Measurements from ENCODE around the gene ANTXR1.

The ANTXR1 gene

DNA sequence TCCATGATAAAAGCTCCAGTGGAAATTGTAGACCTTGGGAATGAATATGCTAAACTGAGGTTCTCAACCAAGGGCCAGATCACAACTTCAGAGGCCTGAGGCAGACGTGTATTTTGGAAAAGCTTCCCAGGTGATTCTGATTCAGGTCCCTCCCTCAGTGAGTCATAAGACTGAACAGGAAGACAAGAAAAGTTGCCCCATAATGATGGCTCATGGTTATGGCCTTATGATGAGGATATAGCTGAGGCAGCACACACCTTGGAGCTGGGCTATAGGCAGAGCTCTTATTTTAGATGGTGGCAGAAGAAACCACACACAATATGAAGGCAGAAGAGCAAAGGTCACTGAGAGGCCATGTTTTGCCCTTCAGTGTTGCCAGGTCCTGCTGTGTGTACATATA, 9.6 kb downstream of the ANTXR1 start:
- H3K27me3 ChIP-seq (ENCODE audit: control insufficient read depth in 1 of 2, insufficient read depth in 2 of 2, low read length in 2 of 2) = no peaks in the 10 kb centered on the region

DNA sequence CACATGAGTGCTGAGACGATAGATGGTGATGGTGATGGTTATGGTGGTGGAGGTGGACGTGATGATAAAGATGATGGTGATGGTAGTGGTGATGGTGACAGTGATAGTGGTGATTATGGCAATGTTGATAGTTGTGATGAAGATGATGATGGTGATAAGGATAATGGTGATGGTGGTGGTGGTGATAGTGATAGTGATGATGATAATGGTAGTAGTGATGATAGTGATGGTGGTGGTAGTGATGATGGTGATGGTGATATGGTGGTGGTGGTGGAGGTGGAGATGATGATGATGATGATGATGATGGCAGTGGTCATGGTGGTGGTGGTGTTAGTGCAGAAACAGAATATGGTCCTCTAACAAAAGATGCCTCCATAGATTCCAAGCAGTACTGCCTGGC, 10.3 kb downstream of the ANTXR1 start:
- Histone ChIP-seq H3K9ac (ENCODE audit: low read length) (no peak overlapping the region), H3K4me1 (ENCODE audit: insufficient read depth, low read length) (peaks cover 58% of the 10 kb centered on the region), H3K27ac (ENCODE audit: low read depth, low read length) (no peak overlapping the region), H3K36me3 (ENCODE audit: insufficient read depth, low read length) (no peaks in the 10 kb centered on the region), H3K9me3 (ENCODE audit: low read length) (no peaks in the 10 kb centered on the region), H3K27me3 (ENCODE audit: control insufficient read depth in 1 of 2, insufficient read depth in 2 of 2, low read length in 2 of 2) (no peaks in the 10 kb centered on the region), H3K4me3 (ENCODE audit: low read depth in 1 of 2, low read length in 2 of 2) (no peak overlapping the region)

More for the DNA sequence above, 9.6 kb downstream of the ANTXR1 start:
- no peak overlapping the region for H3K27ac ChIP-seq (ENCODE audit: low read depth, low read length)
- H3K4me1 ChIP-seq (ENCODE audit: insufficient read depth, low read length) = peaks cover 64% of the 10 kb centered on the region
- no peak overlapping the region for H3K4me3 ChIP-seq (ENCODE audit: low read depth in 1 of 2, low read length in 2 of 2)
- H3K9ac ChIP-seq (ENCODE audit: low read length) = no peak overlapping the region
- H3K36me3 ChIP-seq (ENCODE audit: insufficient read depth, low read length) = no peaks in the 10 kb centered on the region
- H3K9me3 ChIP-seq (ENCODE audit: low read length) = no peaks in the 10 kb centered on the region

GRCh38 chr2:69026026-69026425, 13.0 kb downstream of the ANTXR1 start:
- no peak overlapping the region for H3K4me3 ChIP-seq (ENCODE audit: low read depth in 1 of 2, low read length in 2 of 2)
- H3K36me3 ChIP-seq (ENCODE audit: insufficient read depth, low read length) = no peaks in the 10 kb centered on the region
- H3K27ac ChIP-seq (ENCODE audit: low read depth, low read length) = no peak overlapping the region
- H3K9ac ChIP-seq (ENCODE audit: low read length) = no peak overlapping the region
- H3K9me3 ChIP-seq (ENCODE audit: low read length) = no peaks in the 10 kb centered on the region
- no peaks in the 10 kb centered on the region for H3K27me3 ChIP-seq (ENCODE audit: control insufficient read depth in 1 of 2, insufficient read depth in 2 of 2, low read length in 2 of 2)
- peaks cover 41% of the 10 kb centered on the region for H3K4me1 ChIP-seq (ENCODE audit: insufficient read depth, low read length)

DNA sequence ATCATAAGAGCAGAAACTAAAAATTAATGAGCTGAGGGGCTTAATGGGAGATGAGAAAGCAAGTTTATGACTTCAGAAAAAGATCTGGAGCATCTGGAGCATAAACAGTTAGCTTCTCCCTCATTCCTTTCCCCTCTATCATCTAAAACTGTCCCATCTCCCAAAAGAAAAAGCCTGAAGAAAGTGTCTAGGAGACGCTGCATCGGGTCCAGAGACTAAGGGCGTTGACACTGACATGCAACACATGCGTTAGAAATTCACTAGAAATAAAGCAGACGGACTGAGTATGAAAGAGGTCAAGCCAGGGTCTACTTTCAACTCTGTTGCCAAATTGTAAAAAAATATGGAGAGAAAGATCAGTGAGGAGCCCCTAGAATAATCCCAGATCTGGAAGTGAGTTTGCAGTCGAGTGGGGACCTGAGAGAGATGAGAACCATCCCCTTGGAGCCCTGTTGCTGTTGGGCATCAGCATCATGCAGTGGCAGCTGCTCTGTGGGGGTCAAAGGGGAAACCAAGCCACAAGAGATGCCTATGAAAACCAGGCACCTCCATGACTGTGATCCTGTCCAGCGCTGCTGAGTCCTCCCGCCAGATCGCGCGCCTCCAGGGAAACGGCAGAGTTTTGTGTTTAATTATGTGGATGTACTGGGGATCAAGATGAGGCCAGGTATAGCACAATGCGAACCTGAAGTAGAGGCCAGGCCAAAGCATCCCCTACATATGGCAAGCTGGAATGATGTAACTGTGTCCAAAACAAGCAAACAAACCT, 13.9 kb downstream of the ANTXR1 start:
- peaks cover 32% of the 10 kb centered on the region for H3K4me1 ChIP-seq (ENCODE audit: insufficient read depth, low read length)
- no peaks in the 10 kb centered on the region for H3K36me3 ChIP-seq (ENCODE audit: insufficient read depth, low read length)
- H3K4me3 ChIP-seq (ENCODE audit: low read depth in 1 of 2, low read length in 2 of 2) = no peak overlapping the region
- no peak overlapping the region for H3K9ac ChIP-seq (ENCODE audit: low read length)
- no peaks in the 10 kb centered on the region for H3K27me3 ChIP-seq (ENCODE audit: control insufficient read depth in 1 of 2, insufficient read depth in 2 of 2, low read length in 2 of 2)
- H3K27ac ChIP-seq (ENCODE audit: low read depth, low read length) = no peak overlapping the region
- no peaks in the 10 kb centered on the region for H3K9me3 ChIP-seq (ENCODE audit: low read length)

- Histone ChIP-seq H3K27ac (ENCODE audit: low read depth, low read length) (no peak overlapping the region), H3K27me3 (ENCODE audit: control insufficient read depth in 1 of 2, insufficient read depth in 2 of 2, low read length in 2 of 2) (no peaks in the 10 kb centered on the region), H3K9ac (ENCODE audit: low read length) (no peak overlapping the region), H3K9me3 (ENCODE audit: low read length) (no peaks in the 10 kb centered on the region), H3K4me3 (ENCODE audit: low read depth in 1 of 2, low read length in 2 of 2) (no peak overlapping the region), H3K36me3 (ENCODE audit: insufficient read depth, low read length) (no peaks in the 10 kb centered on the region), H3K4me1 (ENCODE audit: insufficient read depth, low read length) (peaks cover 25% of the 10 kb centered on the region)
These were observed 17.9 kb downstream of the ANTXR1 start for GRCh38 chr2:69030800-69031428.

- Histone ChIP-seq H3K27me3 (ENCODE audit: control insufficient read depth in 1 of 2, insufficient read depth in 2 of 2, low read length in 2 of 2) (no peaks in the 10 kb centered on the region), H3K27ac (ENCODE audit: low read depth, low read length) (no peak overlapping the region), H3K9ac (ENCODE audit: low read length) (no peak overlapping the region), H3K9me3 (ENCODE audit: low read length) (no peaks in the 10 kb centered on the region), H3K4me3 (ENCODE audit: low read depth in 1 of 2, low read length in 2 of 2) (no peak overlapping the region), H3K36me3 (ENCODE audit: insufficient read depth, low read length) (no peaks in the 10 kb centered on the region), H3K4me1 (ENCODE audit: insufficient read depth, low read length) (peaks cover 19% of the 10 kb centered on the region)
These were observed 18.5 kb downstream of the ANTXR1 start for GRCh38 chr2:69031466-69031865.

- Histone ChIP-seq H3K4me1 (ENCODE audit: insufficient read depth, low read length) (peaks cover 15% of the 10 kb centered on the region), H3K27me3 (ENCODE audit: control insufficient read depth in 1 of 2, insufficient read depth in 2 of 2, low read length in 2 of 2) (no peaks in the 10 kb centered on the region), H3K36me3 (ENCODE audit: insufficient read depth, low read length) (no peaks in the 10 kb centered on the region), H3K9ac (ENCODE audit: low read length) (no peak overlapping the region), H3K4me3 (ENCODE audit: low read depth in 1 of 2, low read length in 2 of 2) (no peak overlapping the region), H3K9me3 (ENCODE audit: low read length) (no peaks in the 10 kb centered on the region), H3K27ac (ENCODE audit: low read depth, low read length) (no peak overlapping the region)
These were observed 19.4 kb downstream of the ANTXR1 start for GRCh38 chr2:69032336-69032735.

DNA sequence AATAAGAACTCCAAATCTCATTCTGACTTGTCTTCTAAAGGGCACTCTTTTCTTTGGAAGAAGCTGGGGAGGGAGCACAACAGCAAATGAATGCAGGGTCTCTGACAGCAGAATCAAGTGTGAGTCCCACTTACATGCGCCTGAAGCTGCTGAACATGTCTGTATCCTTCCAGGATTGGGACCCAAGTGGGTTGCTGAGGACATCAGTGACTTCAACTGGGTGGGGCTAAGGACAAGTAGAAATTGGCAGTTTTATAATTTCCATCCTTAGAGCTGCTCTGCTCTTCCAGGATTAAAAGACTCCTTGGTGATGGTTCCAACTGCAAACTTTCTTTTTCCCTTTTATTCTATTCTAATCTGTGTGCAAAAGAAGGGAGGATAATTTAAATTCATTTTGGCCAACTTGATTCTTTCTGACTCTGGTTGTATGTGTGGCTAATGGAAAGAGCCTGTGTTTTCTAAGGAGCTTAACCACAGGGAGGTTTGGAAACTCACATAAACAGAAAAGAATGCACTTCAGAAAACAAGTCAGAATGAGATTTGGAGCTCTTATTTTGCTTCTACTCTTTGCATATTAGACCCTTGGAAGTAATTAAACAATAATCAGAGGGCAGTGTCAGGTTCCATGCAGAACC, 20.6 kb downstream of the ANTXR1 start:
- Histone ChIP-seq H3K27me3 (ENCODE audit: control insufficient read depth in 1 of 2, insufficient read depth in 2 of 2, low read length in 2 of 2) (no peaks in the 10 kb centered on the region), H3K4me1 (ENCODE audit: insufficient read depth, low read length) (peaks cover 15% of the 10 kb centered on the region), H3K36me3 (ENCODE audit: insufficient read depth, low read length) (no peaks in the 10 kb centered on the region), H3K9me3 (ENCODE audit: low read length) (no peaks in the 10 kb centered on the region), H3K4me3 (ENCODE audit: low read depth in 1 of 2, low read length in 2 of 2) (no peak overlapping the region), H3K27ac (ENCODE audit: low read depth, low read length) (no peak overlapping the region), H3K9ac (ENCODE audit: low read length) (no peak overlapping the region)

- Histone ChIP-seq H3K36me3 (ENCODE audit: insufficient read depth, low read length) (no peaks in the 10 kb centered on the region), H3K9me3 (ENCODE audit: low read length) (no peaks in the 10 kb centered on the region)
These were observed 21.1 kb downstream of the ANTXR1 start for GRCh38 chr2:69034122-69034521.

GRCh38 chr2:69034845-69035244, 21.9 kb downstream of the ANTXR1 start:
- Histone ChIP-seq H3K27ac (ENCODE audit: low read depth, low read length) (no peak overlapping the region), H3K36me3 (ENCODE audit: insufficient read depth, low read length) (no peaks in the 10 kb centered on the region), H3K27me3 (ENCODE audit: control insufficient read depth in 1 of 2, insufficient read depth in 2 of 2, low read length in 2 of 2) (no peaks in the 10 kb centered on the region), H3K9me3 (ENCODE audit: low read length) (no peaks in the 10 kb centered on the region), H3K4me1 (ENCODE audit: insufficient read depth, low read length) (peaks cover 15% of the 10 kb centered on the region), H3K4me3 (ENCODE audit: low read depth in 1 of 2, low read length in 2 of 2) (no peak overlapping the region), H3K9ac (ENCODE audit: low read length) (no peak overlapping the region)

More at GRCh38 chr2:69034122-69034521, 21.1 kb downstream of the ANTXR1 start:
- H3K4me1 ChIP-seq (ENCODE audit: insufficient read depth, low read length) = peaks cover 15% of the 10 kb centered on the region
- no peaks in the 10 kb centered on the region for H3K27me3 ChIP-seq (ENCODE audit: control insufficient read depth in 1 of 2, insufficient read depth in 2 of 2, low read length in 2 of 2)
- no peak overlapping the region for H3K27ac ChIP-seq (ENCODE audit: low read depth, low read length)
- no peak overlapping the region for H3K9ac ChIP-seq (ENCODE audit: low read length)
- H3K4me3 ChIP-seq (ENCODE audit: low read depth in 1 of 2, low read length in 2 of 2) = no peak overlapping the region

DNA sequence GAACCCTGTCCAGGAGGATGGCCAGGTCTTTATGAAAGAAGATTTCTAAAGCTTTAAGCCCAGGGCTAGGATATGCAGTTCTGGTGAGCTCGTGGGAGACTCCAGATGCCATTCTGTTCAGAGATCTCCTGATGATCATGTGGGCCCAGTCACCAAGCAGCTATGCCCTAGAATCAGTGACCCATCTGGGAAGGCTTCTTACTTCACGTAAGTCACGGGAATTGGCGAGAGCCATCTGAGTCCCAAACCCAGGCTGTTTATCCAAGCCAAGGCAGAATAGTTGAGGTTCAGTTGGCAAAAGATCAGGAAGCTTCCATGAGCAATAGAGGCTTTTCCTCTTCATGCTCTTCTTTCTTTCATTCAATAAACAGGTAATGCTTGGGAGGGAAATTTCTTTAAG, 23.9 kb downstream of the ANTXR1 start:
- Histone ChIP-seq H3K4me1 (ENCODE audit: insufficient read depth, low read length) (peaks cover 15% of the 10 kb centered on the region), H3K27me3 (ENCODE audit: control insufficient read depth in 1 of 2, insufficient read depth in 2 of 2, low read length in 2 of 2) (no peaks in the 10 kb centered on the region), H3K36me3 (ENCODE audit: insufficient read depth, low read length) (peaks cover 6% of the 10 kb centered on the region), H3K4me3 (ENCODE audit: low read depth in 1 of 2, low read length in 2 of 2) (no peak overlapping the region), H3K27ac (ENCODE audit: low read depth, low read length) (no peak overlapping the region), H3K9ac (ENCODE audit: low read length) (no peak overlapping the region), H3K9me3 (ENCODE audit: low read length) (no peaks in the 10 kb centered on the region)
